ENCODE measurements around the gene CNN1. TPM values are rescaled to one million over a fixed set of nuclear protein-coding genes. Genes with fewer than 3 reads are reported as not detected.

Gene CNN1
- total and polyA plus RNA-seq, 9 of the 15 experiments (the other 6 are each of a cell fraction or from before 2014, with no cell fraction given), result 0.23 to 10.6 (median 5.2) TPM

DNA sequence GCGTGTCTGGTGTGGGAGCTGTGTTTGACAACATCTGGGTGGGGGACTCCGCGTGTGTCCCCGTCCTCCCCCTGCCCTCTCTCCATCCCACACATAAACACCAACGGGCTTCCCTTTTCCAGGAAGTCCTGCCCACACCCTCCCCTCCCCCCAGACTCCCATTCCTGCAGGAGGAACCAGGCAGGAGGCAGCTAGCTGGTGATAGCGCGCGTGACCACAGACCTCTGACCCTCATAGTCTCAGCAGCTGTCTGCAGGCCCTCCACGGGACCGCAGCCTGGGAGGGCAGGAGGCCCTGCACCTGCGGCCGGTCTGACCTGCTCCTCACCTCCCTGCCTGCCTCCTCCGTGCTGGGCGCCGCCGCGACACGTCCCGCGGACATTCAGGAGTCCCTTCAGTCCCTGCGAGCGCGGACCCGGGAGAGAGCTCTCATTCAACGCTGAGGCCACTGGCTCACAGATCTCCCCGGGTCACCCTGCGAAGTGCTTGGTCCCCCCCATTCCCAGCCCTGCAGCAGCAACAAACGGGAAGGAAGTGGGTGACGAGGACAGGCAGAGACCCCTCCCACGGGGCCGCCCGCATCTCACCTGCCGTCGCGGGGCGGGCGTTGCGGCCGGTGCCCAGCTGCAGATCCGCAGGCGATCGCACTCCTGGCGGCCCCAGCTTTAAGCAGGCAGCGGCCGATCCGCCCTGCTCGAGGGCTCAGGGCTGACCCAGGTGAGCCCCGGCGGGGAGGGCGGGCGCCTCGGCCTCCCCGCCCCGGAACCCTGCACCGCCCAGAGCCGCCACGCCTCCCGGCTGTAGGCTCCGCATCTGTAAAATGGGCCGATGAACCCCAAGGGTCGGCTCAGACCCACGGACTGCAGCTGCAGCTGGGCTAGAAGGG lies 39.8 kb downstream of the CNN1 start (continued):
- TF ChIP-seq CHD2 (IDR thresholded peaks at IDR 0.05; ENCODE audit: low read depth, low read length) (0 out of 2 replicates have a peak, but pooled peaks have one; percentile 38), MCM7 (IDR thresholded peaks at IDR 0.05) (peak in 1 of 2 experiments; percentile 53; a peak in 1 of 4 replicates), ZNF583 (CRISPR knock-in tag; IDR thresholded peaks at IDR 0.05) (peak; percentile 66), HNRNPK (IDR thresholded peaks at IDR 0.05; ENCODE audit: low read depth, low read length, poor library complexity, severe bottlenecking) (no peak), SMAD4 (CRISPR knock-in tag; conservative IDR thresholded peaks at IDR 0.05) (peak; percentile 98), TRIM24 (IDR thresholded peaks at IDR 0.05) (peak; percentile 52 to 85; a peak in 3 of 4 replicates), SMARCA4 (IDR thresholded peaks at IDR 0.05) (peak; percentile 57; the same call in 1 of the 2 replicates), CBX5 (IDR thresholded peaks at IDR 0.05; ENCODE audit: borderline replicate concordance, low read depth) (peak; percentile 45; the same call in 1 of the 2 replicates), CTBP1 (IDR thresholded peaks at IDR 0.05; ENCODE audit: borderline replicate concordance) (peak; percentile 92), ZFX (CRISPR knock-in tag; IDR thresholded peaks at IDR 0.05) (peak; percentile 62), SMARCE1 (IDR thresholded peaks at IDR 0.05) (peak; percentile 58; the same call in 1 of the 2 replicates), CBFA2T2 (conservative IDR thresholded peaks at IDR 0.05) (peak; percentile 90), BACH1 (tag; IDR thresholded peaks at IDR 0.05) (no peak), NR2C1 (IDR thresholded peaks at IDR 0.05) (peak; percentile 81), NR2C1 (tag; IDR thresholded peaks at IDR 0.05) (peak; percentile 86), ZNF830 (CRISPR knock-in tag; IDR thresholded peaks at IDR 0.05) (no peak), KDM1A (IDR thresholded peaks at IDR 0.05) (peak; percentile 74 to 87), CBFA2T3 (IDR thresholded peaks at IDR 0.05) (peak; percentile 92), ZNF311 (CRISPR knock-in tag; IDR thresholded peaks at IDR 0.05) (no peak; the same call in 1 of the 2 replicates), NBN (IDR thresholded peaks at IDR 0.05; ENCODE audit: low read depth) (peak; percentile 65; the same call in 1 of the 2 replicates), EGR1 (conservative IDR thresholded peaks at IDR 0.05) (peak; percentile 58), RNF2 (IDR thresholded peaks at IDR 0.05) (peak; percentile 89; the same call in 1 of the 2 replicates), BCOR (IDR thresholded peaks at IDR 0.05) (peak; percentile 42; the same call in 1 of the 2 replicates), RBFOX2 (IDR thresholded peaks at IDR 0.05; ENCODE audit: low read depth, low read length) (peak; percentile 51)
- TF ChIP-seq, protein P1, sequence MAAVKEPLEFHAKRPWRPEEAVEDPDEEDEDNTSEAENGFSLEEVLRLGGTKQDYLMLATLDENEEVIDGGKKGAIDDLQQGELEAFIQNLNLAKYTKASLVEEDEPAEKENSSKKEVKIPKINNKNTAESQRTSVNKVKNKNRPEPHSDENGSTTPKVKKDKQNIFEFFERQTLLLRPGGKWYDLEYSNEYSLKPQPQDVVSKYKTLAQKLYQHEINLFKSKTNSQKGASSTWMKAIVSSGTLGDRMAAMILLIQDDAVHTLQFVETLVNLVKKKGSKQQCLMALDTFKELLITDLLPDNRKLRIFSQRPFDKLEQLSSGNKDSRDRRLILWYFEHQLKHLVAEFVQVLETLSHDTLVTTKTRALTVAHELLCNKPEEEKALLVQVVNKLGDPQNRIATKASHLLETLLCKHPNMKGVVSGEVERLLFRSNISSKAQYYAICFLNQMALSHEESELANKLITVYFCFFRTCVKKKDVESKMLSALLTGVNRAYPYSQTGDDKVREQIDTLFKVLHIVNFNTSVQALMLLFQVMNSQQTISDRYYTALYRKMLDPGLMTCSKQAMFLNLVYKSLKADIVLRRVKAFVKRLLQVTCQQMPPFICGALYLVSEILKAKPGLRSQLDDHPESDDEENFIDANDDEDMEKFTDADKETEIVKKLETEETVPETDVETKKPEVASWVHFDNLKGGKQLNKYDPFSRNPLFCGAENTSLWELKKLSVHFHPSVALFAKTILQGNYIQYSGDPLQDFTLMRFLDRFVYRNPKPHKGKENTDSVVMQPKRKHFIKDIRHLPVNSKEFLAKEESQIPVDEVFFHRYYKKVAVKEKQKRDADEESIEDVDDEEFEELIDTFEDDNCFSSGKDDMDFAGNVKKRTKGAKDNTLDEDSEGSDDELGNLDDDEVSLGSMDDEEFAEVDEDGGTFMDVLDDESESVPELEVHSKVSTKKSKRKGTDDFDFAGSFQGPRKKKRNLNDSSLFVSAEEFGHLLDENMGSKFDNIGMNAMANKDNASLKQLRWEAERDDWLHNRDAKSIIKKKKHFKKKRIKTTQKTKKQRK (IDR thresholded peaks at IDR 0.05; ENCODE audit: borderline replicate concordance, low read depth, low read length), result no peak
- TF ChIP-seq, protein P2, sequence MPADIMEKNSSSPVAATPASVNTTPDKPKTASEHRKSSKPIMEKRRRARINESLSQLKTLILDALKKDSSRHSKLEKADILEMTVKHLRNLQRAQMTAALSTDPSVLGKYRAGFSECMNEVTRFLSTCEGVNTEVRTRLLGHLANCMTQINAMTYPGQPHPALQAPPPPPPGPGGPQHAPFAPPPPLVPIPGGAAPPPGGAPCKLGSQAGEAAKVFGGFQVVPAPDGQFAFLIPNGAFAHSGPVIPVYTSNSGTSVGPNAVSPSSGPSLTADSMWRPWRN (IDR thresholded peaks at IDR 0.05; ENCODE audit: low read depth), result peak; percentile 85; the same call in 1 of the 2 replicates
- TF ChIP-seq, protein P3, sequence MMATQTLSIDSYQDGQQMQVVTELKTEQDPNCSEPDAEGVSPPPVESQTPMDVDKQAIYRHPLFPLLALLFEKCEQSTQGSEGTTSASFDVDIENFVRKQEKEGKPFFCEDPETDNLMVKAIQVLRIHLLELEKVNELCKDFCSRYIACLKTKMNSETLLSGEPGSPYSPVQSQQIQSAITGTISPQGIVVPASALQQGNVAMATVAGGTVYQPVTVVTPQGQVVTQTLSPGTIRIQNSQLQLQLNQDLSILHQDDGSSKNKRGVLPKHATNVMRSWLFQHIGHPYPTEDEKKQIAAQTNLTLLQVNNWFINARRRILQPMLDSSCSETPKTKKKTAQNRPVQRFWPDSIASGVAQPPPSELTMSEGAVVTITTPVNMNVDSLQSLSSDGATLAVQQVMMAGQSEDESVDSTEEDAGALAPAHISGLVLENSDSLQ (IDR thresholded peaks at IDR 0.05), result 0 out of 2 replicates have a peak, but pooled peaks have one; percentile 16
